ENCODE results near the gene ADRM1. TPM values are rescaled to one million over a fixed set of nuclear protein-coding genes. Genes with fewer than 3 reads are reported as not detected.

Gene ADRM1
- total RNA-seq, 1 donor from 2014 or later: 87.2 TPM

DNA sequence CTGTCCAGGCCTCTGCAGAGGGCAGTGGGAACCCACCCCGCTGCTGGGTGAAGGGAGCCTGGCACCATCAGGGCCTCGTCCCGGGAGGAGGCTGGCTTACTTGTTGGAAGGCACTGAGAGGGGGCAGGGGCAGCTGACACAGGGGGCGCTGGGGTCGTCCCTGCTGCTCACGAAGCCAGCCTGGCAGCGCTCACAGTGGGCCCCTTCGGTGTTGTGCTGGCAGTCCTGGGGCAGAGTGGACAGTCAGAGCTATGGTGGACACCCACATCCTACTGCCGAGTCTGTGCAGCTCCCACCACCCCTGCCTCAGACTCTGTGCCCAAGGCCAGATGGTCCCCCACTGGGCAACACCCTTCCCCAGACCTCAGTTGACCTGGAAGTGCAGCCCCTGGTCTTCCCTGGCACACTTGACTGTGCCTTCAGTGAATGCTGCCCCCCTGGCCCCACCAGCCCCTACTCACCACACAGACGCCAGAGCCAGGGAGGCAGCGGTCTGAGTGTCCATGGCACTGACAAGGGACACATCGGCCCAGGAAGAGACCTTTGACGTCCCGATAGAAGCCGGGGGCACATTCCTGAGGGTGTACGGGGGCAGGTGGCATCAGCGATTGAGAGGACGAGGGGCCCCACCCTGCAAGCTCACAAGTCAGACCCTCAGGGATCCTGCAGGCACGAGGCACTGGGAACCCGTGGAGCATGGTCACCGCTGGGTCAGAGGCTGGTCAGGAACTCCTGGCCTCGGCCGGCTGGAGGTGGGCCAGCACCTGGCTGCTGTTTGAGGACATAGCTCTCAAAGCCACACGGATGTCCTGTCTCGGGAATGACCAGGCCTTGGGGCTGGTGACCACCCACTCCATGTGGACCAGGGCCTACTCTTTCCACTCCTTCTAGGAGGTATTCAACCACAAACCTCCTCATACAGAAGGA lies 21.4 kb downstream of the ADRM1 start:
- H3K9me3 Mint-ChIP-seq (ENCODE audit: low read depth): no peaks in the 10 kb centered on the region

DNA sequence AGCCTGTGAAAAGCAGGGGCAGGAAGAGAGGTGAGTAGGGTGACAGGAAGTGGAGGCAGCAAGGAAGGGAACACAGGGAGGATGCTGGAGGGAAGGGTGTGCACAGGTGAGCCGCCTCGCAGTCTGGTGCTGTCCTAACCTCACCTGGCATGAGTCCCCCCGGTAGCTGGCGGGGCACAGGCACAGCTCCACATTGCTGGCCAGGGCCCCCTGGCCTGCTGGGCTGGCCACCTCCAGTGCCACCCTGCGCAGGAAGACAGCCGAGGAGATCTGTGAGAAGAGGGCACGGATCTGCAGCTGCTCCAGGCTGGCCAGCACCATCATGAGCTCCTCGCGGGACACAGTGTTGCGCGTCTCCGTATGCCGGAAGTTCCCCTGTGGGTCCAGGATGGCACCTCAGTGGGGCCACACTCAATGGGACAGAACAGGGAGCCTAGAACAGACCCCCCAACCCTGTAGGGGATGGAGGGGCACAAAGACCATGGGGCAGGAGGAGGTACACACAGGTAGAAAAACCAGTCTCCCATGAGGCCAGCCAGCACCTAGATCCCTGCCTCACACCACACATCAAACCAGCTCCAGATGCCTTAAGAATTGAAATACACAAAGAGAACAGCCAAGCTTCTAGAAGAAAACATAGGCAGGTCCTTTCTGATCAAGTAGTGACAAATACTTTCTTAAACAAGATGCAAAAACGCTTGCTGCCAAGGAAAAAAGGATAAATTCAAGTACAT lies 22.5 kb downstream of the ADRM1 start:
- TF ChIP-seq, protein P1, sequence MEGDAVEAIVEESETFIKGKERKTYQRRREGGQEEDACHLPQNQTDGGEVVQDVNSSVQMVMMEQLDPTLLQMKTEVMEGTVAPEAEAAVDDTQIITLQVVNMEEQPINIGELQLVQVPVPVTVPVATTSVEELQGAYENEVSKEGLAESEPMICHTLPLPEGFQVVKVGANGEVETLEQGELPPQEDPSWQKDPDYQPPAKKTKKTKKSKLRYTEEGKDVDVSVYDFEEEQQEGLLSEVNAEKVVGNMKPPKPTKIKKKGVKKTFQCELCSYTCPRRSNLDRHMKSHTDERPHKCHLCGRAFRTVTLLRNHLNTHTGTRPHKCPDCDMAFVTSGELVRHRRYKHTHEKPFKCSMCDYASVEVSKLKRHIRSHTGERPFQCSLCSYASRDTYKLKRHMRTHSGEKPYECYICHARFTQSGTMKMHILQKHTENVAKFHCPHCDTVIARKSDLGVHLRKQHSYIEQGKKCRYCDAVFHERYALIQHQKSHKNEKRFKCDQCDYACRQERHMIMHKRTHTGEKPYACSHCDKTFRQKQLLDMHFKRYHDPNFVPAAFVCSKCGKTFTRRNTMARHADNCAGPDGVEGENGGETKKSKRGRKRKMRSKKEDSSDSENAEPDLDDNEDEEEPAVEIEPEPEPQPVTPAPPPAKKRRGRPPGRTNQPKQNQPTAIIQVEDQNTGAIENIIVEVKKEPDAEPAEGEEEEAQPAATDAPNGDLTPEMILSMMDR (IDR thresholded peaks at IDR 0.05): no peak
- Mint-ChIP-seq H3K9me3 (ENCODE audit: low read depth) (no peaks in the 10 kb centered on the region), H3K36me3 (ENCODE audit: low read depth) (peaks cover 30% of the 10 kb centered on the region), H3K27ac (ENCODE audit: unreplicated experiment) (no peak overlapping the region), H3K27me3 (ENCODE audit: low read depth) (no peaks in the 10 kb centered on the region), H3K4me3 (ENCODE audit: unreplicated experiment) (no peak overlapping the region), H3K4me1 (ENCODE audit: low read depth) (no peaks in the 10 kb centered on the region)
- no peak for DNase-seq (ENCODE audit: low spot score)

More for the DNA sequence above, 21.4 kb downstream of the ADRM1 start:
- Mint-ChIP-seq H3K27me3 (ENCODE audit: low read depth) (no peaks in the 10 kb centered on the region), H3K4me3 (ENCODE audit: unreplicated experiment) (no peak overlapping the region), H3K36me3 (ENCODE audit: low read depth) (peaks cover 29% of the 10 kb centered on the region), H3K27ac (ENCODE audit: unreplicated experiment) (no peak overlapping the region), H3K4me1 (ENCODE audit: low read depth) (no peaks in the 10 kb centered on the region)
- TF ChIP-seq, protein P1 (IDR thresholded peaks at IDR 0.05): no peak
- no peak for DNase-seq (ENCODE audit: low spot score)

DNA sequence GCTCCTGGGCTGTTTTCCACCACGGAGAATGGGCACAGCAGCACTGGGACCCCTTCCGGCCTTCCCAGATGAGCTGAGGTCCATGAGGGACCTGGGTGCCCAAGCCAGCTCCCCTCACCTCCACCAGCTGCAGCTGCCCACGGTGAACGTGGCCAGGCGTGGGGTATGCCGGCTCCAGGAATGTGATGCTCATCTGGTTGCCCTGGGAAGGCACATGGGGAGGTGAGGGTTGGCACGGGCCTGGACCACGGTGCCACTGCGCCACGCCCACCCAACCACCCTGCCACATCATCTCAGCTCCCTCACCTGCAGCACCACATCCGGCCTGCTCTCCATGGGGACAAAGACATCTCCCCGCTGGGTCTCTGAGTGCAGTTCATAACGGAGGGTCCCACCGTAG lies 23.8 kb downstream of the ADRM1 start:
- no peaks in the 10 kb centered on the region for H3K9me3 Mint-ChIP-seq (ENCODE audit: low read depth)
- no peak overlapping the region for H3K27ac Mint-ChIP-seq (ENCODE audit: unreplicated experiment)
- H3K36me3 Mint-ChIP-seq (ENCODE audit: low read depth): peaks cover 32% of the 10 kb centered on the region

DNA sequence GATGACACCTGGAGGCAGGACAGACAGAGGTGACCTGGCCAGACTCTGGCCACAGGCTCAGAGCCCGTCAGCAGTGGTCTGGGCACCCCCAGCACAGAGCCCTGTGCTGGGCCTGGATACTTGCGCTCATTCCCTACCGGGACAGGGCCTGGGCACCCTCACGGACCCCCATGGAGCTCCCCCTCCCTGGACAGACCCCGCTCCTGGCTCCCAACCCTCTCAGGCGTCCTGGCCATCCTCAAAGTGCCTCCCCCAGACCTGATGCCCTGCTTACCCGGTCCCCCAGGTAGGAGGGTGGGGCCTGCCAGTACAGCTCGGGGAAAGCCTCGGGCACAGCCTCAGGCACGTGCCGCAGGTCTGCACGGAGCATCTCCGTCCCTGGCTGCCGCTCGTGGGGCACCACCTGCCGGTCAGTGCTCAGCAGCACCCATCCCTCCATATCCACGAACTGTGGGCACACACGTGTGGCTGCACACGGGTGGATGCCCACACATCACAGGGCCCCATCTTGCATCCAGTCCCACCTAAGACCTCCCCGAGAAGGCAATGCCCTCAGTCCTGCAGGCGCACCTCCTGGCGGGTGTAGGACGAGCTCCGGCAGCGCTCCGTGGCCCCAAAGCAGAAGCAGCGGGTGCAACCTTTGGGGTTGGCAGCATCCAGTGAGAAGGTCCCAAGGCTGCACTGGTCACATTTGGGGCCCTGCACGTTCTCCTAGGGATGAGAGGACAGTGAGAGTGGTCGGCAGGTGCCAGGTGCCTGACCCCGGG lies 24.3 kb downstream of the ADRM1 start:
- Mint-ChIP-seq H3K27ac (ENCODE audit: unreplicated experiment) (no peak overlapping the region), H3K4me1 (ENCODE audit: low read depth) (no peaks in the 10 kb centered on the region), H3K27me3 (ENCODE audit: low read depth) (no peaks in the 10 kb centered on the region), H3K36me3 (ENCODE audit: low read depth) (peaks cover 32% of the 10 kb centered on the region), H3K4me3 (ENCODE audit: unreplicated experiment) (no peak overlapping the region), H3K9me3 (ENCODE audit: low read depth) (no peaks in the 10 kb centered on the region)
- TF ChIP-seq, protein P1 (IDR thresholded peaks at IDR 0.05): no peak
- no peak for DNase-seq (ENCODE audit: low spot score)

More for the DNA sequence above, 23.8 kb downstream of the ADRM1 start:
- H3K27me3 Mint-ChIP-seq (ENCODE audit: low read depth): no peaks in the 10 kb centered on the region
- TF ChIP-seq, protein P1 (IDR thresholded peaks at IDR 0.05): no peak
- no peaks in the 10 kb centered on the region for H3K4me1 Mint-ChIP-seq (ENCODE audit: low read depth)
- H3K4me3 Mint-ChIP-seq (ENCODE audit: unreplicated experiment): no peak overlapping the region
- no peak for DNase-seq (ENCODE audit: low spot score)

All from chondrocyte (in vitro differentiated cells).